ENCODE data around the gene ARFIP2.

Gene ARFIP2

DNA sequence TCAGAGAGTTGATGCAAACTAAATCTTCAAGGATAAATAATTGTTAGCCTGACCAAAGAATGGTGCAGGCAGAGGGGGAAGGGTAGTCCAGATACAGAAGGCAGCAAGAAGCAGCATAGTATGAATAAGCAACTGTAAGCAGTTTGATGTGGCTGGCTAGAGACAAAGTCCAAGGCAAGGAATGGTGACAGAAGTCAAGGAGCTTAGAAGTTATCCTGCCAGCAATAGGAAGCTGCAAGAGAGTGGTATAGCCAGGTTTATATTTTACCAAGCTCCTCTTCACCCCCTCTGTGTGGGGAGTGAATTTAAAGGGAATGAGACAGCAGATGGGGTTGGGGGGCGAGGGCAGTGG lies 22.1 kb downstream of the ARFIP2 start:
- DNase-seq (ENCODE audit: low read depth, low spot score), result no peak
- H3K27ac ChIP-seq, result no peak overlapping the region
- no peak overlapping the region for H3K9ac ChIP-seq (ENCODE audit: insufficient read length)
- TF ChIP-seq EZH2 (IDR thresholded peaks at IDR 0.05), result no peak
- TF ChIP-seq POLR2AphosphoS5 (IDR thresholded peaks at IDR 0.05; ENCODE audit: borderline replicate concordance, low read depth, low read length), result no peak
- TF ChIP-seq FOXP2 (optimal IDR thresholded peaks at IDR 0.05; ENCODE audit: control extremely low read depth, extremely low read length, insufficient read depth), result no peak
- H3K9me3 ChIP-seq (ENCODE audit: low read depth, low read length), result no peaks in the 10 kb centered on the region
- H3K4me3 ChIP-seq, result no peak overlapping the region
- H3K36me3 ChIP-seq (ENCODE audit: insufficient read depth, low read length), result peaks cover 45% of the 10 kb centered on the region; the same call in 1 of the 2 replicates

- Histone ChIP-seq H3K27ac (no peak overlapping the region), H3K9ac (ENCODE audit: insufficient read length) (no peak overlapping the region), H3K4me3 (no peak overlapping the region), H3K9me3 (ENCODE audit: low read depth, low read length) (no peaks in the 10 kb centered on the region), H3K36me3 (ENCODE audit: insufficient read depth, low read length) (peaks cover 41% of the 10 kb centered on the region; the same call in 1 of the 2 replicates)
- DNase-seq (ENCODE audit: low read depth, low spot score), result no peak
- TF ChIP-seq POLR2AphosphoS5 (IDR thresholded peaks at IDR 0.05; ENCODE audit: borderline replicate concordance, low read depth, low read length) (no peak), EZH2 (IDR thresholded peaks at IDR 0.05) (no peak), FOXP2 (optimal IDR thresholded peaks at IDR 0.05; ENCODE audit: control extremely low read depth, extremely low read length, insufficient read depth) (no peak)
Measured at GRCh38 chr11:6458352-6459098, 22.6 kb downstream of the ARFIP2 start.

DNA sequence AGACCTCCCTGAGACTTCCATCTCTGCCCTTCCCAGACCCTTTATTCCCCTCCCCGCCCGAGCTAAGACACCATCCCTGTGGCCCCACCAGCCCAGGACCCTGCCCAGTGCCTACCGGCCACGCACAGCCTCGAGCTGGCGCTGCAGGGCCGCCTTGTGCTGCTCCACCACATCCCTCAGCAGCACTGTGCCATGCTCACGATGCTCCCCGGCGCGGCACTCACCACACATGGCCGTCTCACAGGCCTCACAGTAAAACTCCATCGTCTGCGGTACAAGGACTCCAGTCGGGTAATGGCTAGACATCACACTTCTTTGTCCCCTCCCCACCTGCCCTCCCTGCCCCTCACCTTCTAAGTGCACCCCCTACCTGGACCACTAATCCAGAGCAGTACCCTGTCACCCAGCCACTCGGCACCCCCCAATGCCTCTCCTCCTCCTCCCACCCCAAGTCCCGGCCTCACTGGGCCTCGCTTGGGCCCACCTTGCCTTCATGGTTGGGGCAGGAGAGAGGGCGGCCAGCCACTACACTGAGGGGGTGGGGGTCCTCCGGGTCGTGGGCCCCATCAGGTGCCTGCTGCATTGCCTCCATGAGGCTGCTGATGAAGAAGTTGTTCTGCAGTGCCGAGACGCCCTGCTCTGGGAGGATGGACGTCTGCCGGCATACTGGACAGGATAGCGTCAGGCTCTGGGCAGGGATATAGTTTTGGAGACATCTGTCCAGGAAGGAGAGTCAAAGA lies 23.4 kb downstream of the ARFIP2 start:
- H3K9ac ChIP-seq (ENCODE audit: insufficient read length), result no peak overlapping the region
- no peak for TF ChIP-seq EZH2 (IDR thresholded peaks at IDR 0.05)
- no peak for TF ChIP-seq FOXP2 (optimal IDR thresholded peaks at IDR 0.05; ENCODE audit: control extremely low read depth, extremely low read length, insufficient read depth)
- no peak for TF ChIP-seq POLR2AphosphoS5 (IDR thresholded peaks at IDR 0.05; ENCODE audit: borderline replicate concordance, low read depth, low read length)
- H3K36me3 ChIP-seq (ENCODE audit: insufficient read depth, low read length), result peaks cover 38% of the 10 kb centered on the region; the same call in 1 of the 2 replicates
- no peak for DNase-seq (ENCODE audit: low read depth, low spot score)
- H3K4me3 ChIP-seq, result no peak overlapping the region
- no peak overlapping the region for H3K27ac ChIP-seq
- H3K9me3 ChIP-seq (ENCODE audit: low read depth, low read length), result no peaks in the 10 kb centered on the region

GRCh38 chr11:6456361-6457073 lies 24.6 kb downstream of the ARFIP2 start:
- Histone ChIP-seq H3K36me3 (ENCODE audit: insufficient read depth, low read length) (peaks cover 44% of the 10 kb centered on the region; the same call in 1 of the 2 replicates), H3K27ac (no peak overlapping the region), H3K4me3 (no peak overlapping the region), H3K9me3 (ENCODE audit: low read depth, low read length) (no peaks in the 10 kb centered on the region), H3K9ac (ENCODE audit: insufficient read length) (no peak overlapping the region)
- no peak for TF ChIP-seq EZH2 (IDR thresholded peaks at IDR 0.05)
- TF ChIP-seq FOXP2 (optimal IDR thresholded peaks at IDR 0.05; ENCODE audit: control extremely low read depth, extremely low read length, insufficient read depth), result no peak
- no peak for TF ChIP-seq POLR2AphosphoS5 (IDR thresholded peaks at IDR 0.05; ENCODE audit: borderline replicate concordance, low read depth, low read length)
- no peak for DNase-seq (ENCODE audit: low read depth, low spot score)

GRCh38 chr11:6455070-6455469 lies 26.1 kb downstream of the ARFIP2 start:
- peaks cover 59% of the 10 kb centered on the region; the same call in 1 of the 2 replicates for H3K36me3 ChIP-seq (ENCODE audit: insufficient read depth, low read length)
- no peaks in the 10 kb centered on the region for H3K9me3 ChIP-seq (ENCODE audit: low read depth, low read length)
- no peak overlapping the region for H3K9ac ChIP-seq (ENCODE audit: insufficient read length)
- TF ChIP-seq POLR2AphosphoS5 (IDR thresholded peaks at IDR 0.05; ENCODE audit: borderline replicate concordance, low read depth, low read length) (no peak), FOXP2 (optimal IDR thresholded peaks at IDR 0.05; ENCODE audit: control extremely low read depth, extremely low read length, insufficient read depth) (no peak), EZH2 (IDR thresholded peaks at IDR 0.05) (no peak)
- no peak overlapping the region for H3K4me3 ChIP-seq
- DNase-seq (ENCODE audit: low read depth, low spot score), result no peak
- no peak overlapping the region for H3K27ac ChIP-seq

- TF ChIP-seq FOXP2 (optimal IDR thresholded peaks at IDR 0.05; ENCODE audit: control extremely low read depth, extremely low read length, insufficient read depth), result no peak
- no peak for DNase-seq (ENCODE audit: low read depth, low spot score)
- Histone ChIP-seq H3K9ac (ENCODE audit: insufficient read length) (no peak overlapping the region), H3K4me3 (no peak overlapping the region), H3K36me3 (ENCODE audit: insufficient read depth, low read length) (peaks cover 69% of the 10 kb centered on the region; the same call in 1 of the 2 replicates), H3K9me3 (ENCODE audit: low read depth, low read length) (no peaks in the 10 kb centered on the region), H3K27ac (no peak overlapping the region)
Measured at GRCh38 chr11:6453152-6453551, 28.0 kb downstream of the ARFIP2 start.

- no peak for DNase-seq (ENCODE audit: low read depth, low spot score)
- H3K9ac ChIP-seq (ENCODE audit: insufficient read length), result no peak overlapping the region
- H3K4me3 ChIP-seq, result no peak overlapping the region
- peaks cover 64% of the 10 kb centered on the region; the same call in 1 of the 2 replicates for H3K36me3 ChIP-seq (ENCODE audit: insufficient read depth, low read length)
- no peak for TF ChIP-seq FOXP2 (optimal IDR thresholded peaks at IDR 0.05; ENCODE audit: control extremely low read depth, extremely low read length, insufficient read depth)
- no peak for TF ChIP-seq EZH2 (IDR thresholded peaks at IDR 0.05)
- no peak for TF ChIP-seq POLR2AphosphoS5 (IDR thresholded peaks at IDR 0.05; ENCODE audit: borderline replicate concordance, low read depth, low read length)
- no peak overlapping the region for H3K27ac ChIP-seq
- no peaks in the 10 kb centered on the region for H3K9me3 ChIP-seq (ENCODE audit: low read depth, low read length)
Measured at GRCh38 chr11:6452219-6452618, 28.9 kb downstream of the ARFIP2 start.

- H3K9ac ChIP-seq (ENCODE audit: insufficient read length), result no peak overlapping the region
- no peak overlapping the region for H3K27ac ChIP-seq
- no peak overlapping the region for H3K4me3 ChIP-seq
- DNase-seq (ENCODE audit: low read depth, low spot score), result no peak
- peaks cover 35% of the 10 kb centered on the region; the same call in 1 of the 2 replicates for H3K36me3 ChIP-seq (ENCODE audit: insufficient read depth, low read length)
- H3K9me3 ChIP-seq (ENCODE audit: low read depth, low read length), result no peaks in the 10 kb centered on the region
- TF ChIP-seq FOXP2 (optimal IDR thresholded peaks at IDR 0.05; ENCODE audit: control extremely low read depth, extremely low read length, insufficient read depth), result no peak
- no peak for TF ChIP-seq POLR2AphosphoS5 (IDR thresholded peaks at IDR 0.05; ENCODE audit: borderline replicate concordance, low read depth, low read length)
- TF ChIP-seq EZH2 (IDR thresholded peaks at IDR 0.05), result no peak
Measured at GRCh38 chr11:6448574-6448973, 32.6 kb downstream of the ARFIP2 start.

Measured in SK-N-MC (cell line).